Activated CD8-positive, alpha-beta memory T cell treated with anti-CD3 and anti-CD28 coated beads, Interleukin-2, amount 50 U/mL, for 24 hours (primary cell): Measurements from ENCODE around the gene GOLGA6L7.
"Not testable (repeated sequence)": the region's sequence is repeated elsewhere in the genome, so short reads cannot be mapped to it uniquely, and the experiment has no call there.

Experiments used
- DNase-seq: peaks from one replicate; pipeline ENCODE4 v3.0.0-alpha.2; 2020; ENCODE audit errors: extremely low read depth

GOLGA6L7 gene

DNA sequence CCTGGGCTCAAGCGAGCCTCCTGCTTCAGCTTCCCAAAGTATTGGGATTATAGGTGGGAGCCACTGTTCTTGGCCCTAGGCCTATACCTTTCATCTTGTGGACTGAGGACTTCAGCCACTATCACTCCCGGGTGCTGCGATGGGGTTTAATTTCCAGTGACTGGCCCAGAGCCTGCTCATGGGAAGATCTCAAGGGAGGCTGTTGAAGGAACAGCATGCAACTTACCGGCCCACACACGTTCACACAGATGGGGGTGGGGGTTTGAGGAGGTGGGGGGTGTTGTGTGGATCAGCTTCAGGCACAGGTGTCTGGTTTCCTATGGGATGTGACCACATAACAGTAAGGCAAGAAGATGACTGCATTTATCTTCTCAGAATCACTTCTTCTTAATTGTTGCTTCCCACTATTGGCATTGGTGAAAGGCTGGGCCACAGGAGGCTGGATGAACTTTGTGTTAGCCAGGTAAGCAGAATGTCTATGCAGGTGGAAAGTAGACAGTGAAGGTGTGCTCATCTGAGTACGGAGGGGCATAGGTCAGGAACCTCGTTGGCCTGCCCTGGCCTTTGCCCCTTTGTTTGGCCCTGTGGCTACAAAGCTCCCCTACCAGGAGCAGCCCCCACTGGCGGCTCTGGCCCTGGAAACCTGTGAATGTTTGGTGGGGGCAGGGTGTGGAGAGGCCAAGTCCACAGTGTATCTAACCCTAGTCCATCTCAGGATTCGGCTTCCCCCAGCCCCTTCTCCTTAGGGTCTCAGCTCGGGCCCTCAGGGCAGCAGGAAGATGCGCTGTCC, 35.9 kb upstream of the GOLGA6L7 start:
- no peak for DNase-seq

DNA sequence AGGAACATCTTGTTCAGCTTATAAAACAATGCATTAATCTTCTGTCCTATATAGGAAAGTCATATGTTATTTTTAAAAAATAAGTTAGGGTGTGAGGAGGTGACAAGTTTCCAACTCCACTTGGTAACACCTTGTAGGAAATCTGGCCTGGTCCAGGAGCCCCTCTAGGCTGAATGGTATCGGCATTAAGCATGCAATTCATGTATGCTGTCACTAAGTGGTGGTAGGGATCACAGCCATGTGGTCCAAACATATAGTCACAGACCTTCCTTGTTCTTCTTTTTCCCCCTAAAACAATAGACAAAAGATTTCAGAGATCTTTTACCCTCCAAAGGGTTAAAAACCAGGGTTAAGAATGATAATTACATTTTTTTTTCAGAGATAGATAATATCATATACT, 33.2 kb upstream of the GOLGA6L7 start:
- no peak for DNase-seq

DNA sequence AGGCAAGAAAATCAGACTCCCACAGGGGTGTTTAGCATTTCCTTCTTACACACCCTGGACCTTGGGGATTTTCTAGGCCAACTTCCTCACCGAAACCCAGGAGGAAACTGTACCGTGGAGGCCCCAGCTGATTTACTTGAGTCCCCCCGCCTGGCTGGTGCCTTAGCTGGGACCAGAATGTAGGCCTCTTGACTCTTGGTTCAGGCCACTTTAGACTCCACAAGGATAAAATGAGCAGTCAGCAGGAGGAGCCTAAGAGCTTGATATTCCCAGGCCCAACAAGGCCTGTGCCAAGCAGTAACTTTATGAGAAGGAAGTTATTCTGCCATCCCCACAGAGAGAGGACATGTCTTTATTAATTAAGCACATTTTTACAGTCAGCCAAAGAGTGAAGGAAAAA, 32.7 kb upstream of the GOLGA6L7 start:
- no peak for DNase-seq

DNA sequence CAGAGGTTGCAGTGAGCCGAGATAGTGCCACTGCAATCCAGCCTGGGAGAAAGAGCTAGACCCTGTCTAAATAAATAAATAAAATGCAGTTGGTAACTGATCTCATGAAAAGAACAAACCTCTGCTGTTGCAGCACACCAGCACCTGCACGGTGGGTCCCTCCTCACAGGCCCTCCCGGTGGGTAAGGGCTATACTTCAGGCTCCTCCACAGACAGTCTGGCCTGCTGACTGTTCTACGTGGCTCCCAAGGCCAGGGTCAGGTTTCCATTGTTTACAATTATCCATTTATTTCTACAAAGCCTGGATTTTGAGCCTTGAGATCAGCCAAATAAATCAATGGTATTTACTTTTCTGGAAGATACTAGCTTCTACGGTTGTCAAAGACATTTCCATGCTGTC, 32.2 kb upstream of the GOLGA6L7 start:
- DNase-seq: no peak

DNA sequence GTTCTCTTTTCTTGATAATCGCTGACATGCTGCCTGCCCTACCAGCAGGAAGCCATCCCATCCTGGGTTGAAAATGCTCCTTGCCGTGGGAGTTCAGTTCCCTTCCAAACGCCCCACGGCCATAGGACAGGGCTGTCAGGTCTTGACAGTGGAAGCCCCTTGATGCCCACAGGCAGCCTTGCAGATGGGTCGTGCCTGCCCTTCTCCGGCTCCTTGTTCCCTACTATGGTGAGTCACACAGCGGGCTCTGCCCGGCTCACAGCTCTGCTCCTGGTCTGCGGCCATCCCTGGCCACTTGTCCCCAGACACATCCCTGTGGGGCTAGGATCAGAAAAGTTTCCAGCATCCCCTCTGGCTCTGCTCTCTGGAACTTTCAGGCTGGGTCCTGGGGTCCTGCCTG, 31.1 kb upstream of the GOLGA6L7 start:
- no peak for DNase-seq

DNA sequence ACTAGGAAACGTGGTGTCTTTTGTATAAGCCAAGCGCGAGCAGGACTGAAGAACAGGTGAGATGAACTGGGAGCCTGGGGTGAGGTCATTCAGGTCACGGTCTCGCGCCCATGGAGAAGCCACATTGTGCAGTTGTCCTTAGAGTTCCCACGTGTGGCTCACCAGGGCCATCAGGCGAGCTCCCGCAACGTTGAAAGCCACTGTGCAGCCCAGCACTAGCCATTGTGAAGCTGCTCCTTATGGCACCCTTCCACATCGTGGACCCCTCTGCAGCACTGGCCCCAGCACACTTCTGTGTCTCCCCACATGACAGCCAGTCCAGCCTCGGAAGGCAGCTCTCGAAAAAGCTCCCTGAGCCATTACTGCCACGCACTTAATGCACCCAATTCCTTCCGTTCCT, 29.8 kb upstream of the GOLGA6L7 start:
- DNase-seq: no peak

DNA sequence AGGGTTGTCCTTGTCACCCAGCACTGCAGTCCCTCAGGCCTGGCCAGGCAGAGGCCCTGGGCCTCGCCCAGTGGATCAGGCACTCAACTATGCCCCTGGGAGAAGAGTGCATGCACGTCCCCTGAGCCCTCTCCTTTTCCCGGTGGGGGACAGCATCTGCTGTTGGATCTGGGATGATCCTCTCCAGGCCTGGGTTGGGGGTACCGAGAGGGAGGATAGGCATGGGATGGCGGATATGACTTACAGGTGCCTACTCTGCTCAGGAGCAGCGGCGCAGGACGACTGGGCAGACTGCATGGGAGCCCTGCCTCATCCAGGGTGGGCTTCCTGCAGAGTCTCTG, 28.4 kb upstream of the GOLGA6L7 start:
- DNase-seq: no peak

DNA sequence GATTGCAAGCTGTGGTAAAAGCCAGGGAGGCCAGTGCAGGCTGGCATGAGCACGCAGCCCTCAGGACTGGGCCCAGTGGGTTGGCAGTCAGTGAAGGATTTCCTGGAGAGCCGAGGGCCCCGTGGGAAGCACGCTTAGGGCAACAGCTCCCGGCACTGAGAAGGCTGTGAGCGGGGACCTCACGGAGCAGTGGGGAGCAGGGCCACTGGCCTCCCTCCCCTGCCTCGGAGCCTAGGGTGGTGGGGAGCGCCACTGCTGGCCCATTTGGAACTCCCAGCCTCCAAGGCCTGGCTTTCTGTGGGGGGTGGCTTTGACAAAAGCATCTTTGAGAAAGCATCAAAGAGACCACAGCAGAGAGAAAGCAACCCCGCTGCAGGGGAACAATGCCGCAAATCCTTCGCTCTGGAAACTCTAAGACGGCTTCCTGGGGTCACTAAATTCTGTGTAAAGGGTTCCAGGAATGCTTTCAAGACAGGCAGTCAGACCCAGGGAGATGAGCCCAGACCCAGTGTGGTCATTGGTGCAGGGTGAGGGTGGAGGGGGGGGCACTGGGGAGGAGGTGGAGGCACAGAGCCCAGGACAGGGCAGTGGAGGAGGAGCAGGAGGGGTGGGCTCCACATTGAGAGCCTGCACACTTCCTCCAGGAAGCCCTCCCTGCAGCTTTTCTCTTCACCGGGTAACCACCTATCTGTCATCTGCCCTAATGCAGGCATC, 27.8 kb upstream of the GOLGA6L7 start:
- DNase-seq: no peak

DNA sequence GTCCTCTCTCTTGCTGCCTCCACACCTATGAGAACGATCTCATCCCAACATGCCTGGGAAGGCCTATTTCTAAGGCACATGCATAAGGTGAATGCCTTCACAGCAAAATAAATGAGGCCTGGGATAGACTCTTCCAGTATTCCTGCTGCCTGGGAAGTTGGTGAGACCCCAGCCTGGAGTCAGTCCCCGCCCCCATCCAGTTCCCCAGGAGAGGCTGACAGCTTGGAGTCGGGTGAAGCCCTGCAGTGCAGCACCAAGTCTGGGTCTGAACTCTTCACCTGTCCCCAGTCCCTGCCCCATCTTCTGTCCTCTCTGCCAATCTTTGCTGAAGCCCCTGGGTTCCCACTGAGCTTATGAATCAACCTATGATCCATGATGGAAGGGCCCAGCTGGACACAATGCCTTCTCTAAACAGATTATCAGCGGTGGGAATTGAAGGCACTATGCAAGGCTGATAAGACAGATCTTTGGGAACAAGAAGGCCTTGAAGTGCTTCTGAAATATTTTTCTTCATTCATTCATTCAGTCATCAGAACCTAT, 27.1 kb upstream of the GOLGA6L7 start:
- DNase-seq: no peak

DNA sequence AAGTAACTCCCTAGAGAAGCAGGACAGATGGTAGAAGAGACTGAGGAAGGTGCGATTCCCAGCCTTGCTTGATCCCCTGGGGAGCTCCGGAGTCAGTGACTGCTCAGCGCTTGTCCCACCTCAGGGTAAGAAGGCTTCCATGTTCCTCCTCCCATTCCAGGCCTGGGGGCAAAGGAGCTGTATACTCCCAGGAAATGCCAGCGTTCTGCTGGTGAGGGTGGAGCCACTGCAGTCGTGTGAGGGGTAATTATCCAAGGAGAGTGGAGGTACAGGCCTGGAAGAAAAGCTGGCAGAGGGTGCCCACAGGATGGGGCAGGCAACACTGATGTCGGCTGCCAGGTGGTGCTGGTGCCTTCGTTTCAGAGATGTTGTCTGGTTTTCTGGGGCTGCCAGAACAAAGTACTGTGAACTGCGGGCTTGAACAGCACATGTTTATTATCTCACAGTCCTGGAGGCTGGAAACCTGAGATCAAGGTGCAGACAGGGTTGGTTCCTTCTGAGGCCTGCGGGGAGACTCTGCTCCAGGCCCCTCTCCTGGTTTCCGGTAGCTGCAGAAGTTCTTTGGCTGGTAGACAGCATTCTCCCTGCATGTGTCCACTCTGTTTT, 25.2 kb upstream of the GOLGA6L7 start:
- no peak for DNase-seq

DNA sequence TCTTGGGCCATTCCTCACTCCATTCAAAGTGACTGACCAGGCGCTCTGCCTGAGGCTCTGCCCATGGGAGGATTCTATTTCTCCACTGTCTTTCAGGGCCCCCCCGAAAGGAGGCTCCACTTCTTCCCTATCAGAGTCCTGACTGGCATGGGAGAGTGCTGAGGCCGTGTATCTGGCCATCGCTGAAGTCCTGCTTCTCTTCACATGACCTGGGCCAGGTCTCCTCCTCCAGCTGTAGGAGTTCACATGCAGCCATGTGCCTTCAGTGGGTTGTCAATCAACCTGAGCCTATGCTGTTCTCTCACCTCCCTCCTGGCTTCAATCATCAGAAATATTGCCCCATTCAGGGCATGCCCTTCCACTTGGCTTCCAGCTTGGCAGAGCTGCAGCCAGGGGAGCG, 24.6 kb upstream of the GOLGA6L7 start:
- DNase-seq: no peak

DNA sequence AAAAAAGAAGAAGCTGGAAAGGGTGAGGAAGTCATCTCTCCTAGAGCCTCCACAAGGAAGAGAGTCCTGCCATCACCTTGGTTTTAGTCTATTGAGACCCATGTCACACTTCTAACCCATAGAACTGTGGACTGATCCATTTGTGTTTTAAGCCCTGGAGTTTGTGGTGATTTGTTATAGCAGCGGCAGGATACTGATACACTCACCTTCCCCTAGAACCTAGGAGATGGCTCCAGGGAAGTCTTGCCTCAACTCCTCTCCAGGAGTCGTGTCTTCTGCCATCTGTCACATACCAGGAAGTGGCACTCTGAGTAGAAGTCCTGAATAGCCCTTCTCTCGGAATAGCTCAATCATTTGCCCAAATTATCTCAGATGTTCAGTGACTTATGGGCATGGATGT, 22.7 kb upstream of the GOLGA6L7 start:
- no peak for DNase-seq

DNA sequence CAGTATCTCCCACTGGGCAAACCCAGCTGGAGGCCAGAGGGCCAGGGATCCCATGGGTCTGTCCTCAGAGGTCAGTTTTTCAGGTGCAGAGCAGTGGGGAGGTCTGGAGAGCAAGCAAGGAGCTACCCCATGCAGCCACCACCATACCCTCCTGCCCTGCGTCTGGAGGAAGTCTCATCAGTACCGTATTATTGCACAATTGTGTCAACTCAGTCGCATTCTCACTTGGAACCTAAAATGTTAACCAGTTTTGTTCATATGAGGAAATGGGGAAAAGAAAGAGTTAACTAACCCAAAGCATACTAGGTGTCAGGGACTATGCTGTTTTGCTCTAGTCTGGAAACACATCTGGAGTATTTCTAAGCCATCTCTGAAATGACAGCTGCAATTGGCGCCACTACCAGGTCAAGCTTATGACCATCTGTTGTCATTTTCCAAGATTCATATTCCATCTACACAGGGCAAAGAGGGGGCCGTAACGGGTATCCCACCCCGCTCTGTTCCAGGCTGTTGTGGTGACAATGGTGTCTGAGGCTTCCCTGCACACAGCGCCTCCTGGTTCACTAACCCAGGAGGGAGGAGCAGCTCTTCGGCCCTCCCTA, 20.4 kb upstream of the GOLGA6L7 start:
- DNase-seq: no peak

DNA sequence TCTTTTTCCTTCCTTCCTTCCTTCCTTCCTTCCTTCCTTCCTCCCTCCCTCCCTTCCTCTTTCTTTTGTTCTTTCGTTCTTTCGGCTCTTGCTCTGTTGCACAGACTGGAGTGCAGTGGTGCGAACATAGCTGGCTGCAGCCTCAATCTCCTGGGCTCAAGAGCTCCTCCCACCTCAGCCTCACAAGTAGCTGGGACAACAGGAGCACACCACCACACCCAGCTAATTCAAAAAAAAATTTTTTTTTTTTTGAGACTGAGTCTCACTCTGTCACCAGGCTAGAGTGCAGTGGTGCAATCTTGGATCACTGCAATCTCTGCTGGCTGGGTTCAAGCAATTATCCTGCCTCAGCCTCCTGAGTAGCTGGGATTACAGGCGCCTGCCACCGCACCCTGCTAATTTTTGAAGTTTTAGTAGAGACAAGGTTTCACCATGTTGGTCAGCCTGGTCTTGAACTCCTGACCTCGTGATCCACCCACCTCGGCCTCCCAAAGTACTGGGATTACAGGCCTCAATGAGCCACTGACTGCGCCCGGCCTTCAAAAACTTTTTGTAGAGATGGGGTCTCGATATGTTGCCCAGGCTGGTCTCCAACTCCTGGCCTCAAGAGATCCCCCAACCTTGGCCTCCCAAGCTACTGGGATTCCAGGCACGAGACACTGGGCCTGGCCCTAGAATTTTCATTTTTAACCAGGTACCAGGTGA, 13.3 kb upstream of the GOLGA6L7 start:
- DNase-seq: not testable (repeated sequence)

DNA sequence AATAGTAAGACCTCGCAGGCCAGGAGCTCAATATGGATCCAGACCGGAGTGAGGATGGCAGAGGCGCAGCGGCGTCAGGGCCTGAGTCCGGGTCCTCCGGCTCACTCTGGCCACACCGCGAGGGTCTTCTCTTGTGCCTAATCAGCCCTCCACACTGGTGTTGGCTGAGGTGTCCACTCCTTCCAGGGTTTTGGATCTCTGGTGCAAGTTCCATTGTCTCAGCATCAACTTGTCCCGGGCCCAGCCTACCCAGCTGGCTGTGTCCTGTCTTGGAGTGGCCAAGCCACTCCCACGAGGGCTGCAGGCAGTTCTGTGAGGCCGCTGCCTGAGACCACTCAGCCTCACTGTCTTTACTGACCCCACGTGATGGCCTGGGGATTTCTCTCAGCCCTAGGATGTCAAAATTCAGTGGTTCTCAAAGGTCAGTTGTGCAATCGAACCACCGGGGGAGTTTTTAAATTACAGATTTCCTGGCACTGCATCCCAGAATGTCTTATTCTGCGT, 12.6 kb upstream of the GOLGA6L7 start:
- DNase-seq: no peak

DNA sequence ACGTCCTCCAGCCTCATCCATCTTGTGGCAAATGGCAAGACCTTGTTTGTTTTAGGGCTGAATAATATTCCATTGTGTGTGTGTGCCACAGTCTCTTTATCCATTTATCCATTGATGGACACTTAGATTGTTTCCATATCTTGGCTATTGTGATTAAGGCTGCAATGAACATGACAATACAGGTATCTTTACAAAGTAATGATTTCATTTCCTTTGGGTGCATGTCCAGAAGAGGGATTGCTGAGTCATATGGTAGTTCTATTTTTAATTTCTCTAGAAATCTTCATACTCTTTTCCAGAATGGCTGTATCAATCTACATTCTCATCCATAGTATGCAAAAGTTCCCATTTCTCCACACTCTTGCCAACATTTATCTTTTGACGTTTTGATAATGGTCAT, 6.1 kb upstream of the GOLGA6L7 start:
- DNase-seq: not testable (repeated sequence)

DNA sequence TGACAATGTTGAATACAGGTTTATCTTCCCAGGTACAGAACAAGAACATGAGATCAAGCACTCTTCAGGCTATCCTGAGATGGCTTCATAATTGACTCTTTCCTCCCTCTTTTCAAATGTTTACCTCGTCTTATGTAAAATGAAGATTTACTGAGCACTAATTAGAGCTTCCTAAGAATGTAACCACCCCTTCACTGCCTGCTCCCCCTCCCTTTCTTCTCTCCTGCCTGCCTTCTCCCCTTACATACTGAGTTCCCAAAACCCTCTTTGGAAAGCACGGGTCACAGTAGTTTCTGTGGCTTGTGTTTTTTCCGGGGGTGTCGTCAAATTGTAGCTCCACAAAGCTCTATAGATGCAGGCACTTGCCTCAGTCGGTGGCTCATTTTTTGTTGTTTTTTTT, 5.2 kb upstream of the GOLGA6L7 start:
- not testable (repeated sequence) for DNase-seq

DNA sequence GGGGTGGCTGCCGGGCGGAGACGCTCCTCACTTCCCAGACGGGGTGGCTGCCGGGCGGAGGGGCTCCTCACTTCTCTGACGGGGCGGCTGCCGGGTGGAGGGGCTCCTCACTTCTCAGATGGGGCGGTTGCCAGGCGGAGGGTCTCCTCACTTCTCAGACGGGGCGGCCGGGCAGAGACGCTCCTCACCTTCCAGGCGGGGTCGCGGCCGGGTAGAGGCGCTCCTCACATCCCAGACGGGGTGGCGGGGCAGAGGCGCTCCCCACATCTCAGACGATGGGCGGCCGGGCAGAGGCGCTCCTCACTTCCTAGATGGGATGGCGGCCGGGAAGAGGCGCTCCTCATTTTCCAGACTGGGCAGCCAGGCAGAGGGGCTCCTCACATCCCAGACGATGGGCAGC, 1.3 kb upstream of the GOLGA6L7 start:
- DNase-seq: not testable (repeated sequence)

DNA sequence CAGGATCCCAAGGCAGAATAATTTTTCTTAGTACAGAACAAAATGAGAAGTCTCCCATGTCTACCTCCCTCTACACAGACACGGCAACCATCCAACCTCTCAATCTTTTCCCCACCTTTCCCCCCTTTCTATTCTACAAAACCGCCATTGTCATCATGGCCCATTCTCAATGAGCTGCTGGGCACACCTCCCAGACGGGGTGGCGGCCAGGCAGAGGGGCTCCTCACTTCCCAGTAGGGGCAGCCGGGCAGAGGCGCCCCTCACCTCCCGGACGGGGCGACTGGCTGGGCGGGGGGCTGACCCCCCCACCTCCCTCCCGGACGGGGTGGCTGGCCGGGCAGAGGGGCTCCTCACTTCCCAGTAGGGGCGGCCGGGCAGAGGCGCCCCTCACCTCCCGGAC, 827 bp upstream of the GOLGA6L7 start:
- DNase-seq: not testable (repeated sequence)

DNA sequence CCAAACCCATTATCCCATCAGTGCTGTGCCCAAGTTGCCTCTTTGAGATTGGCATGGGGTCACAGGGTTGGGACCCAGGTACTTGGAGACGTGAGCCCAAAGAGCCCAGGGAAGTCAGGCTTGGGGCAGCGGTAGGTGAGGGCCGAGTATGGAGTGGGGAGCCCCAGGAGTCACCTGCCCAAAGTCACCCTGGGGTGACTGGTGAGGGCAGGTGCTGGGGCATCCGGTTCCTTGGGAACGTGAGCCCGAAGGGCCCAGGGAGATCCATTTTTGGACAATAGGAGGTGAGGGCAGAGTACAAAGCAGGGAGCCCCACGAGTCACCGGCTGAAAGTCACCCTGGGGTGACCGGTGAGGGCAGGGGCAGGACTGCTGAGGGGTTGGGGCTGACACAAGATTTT, 485 bp downstream of the GOLGA6L7 start:
- DNase-seq: not testable (repeated sequence)

DNA sequence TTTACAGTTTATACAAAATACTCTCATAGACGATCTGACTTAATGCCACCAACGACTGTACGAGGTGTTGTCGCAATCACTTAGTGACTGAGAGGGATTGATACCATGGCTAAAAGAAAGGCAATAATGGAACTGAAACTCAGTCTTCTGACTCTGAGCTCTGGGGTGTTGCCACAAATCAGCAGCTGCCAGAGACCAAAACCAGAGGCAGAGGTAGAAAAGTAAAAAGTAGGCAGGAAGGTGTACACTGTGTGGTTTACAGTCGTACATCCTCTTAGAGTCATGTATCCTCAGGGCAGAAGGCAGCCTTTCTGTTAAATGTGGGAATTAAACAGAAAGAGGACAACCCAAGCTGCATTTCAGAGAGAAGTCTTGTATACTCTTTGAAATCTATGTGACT, 1.2 kb downstream of the GOLGA6L7 start:
- DNase-seq: not testable (repeated sequence)

DNA sequence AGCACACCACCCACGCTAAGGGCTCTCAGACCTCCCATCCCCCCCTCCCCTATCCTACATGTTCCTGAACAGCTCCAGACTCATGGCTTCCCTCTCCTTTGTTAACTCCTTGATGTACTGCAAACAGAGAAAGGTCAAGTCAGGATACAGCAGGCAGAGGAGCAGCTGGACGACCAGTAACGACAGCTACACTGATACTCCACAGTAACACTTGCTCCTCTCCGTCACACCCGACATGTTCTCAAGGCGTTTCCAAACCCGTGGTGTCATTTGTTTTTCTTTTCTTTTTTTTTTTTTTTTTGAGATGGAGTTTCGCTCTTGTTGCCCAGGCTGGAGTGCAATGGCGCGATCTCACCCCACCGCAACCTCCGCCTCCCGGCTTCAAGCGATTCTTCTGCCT, 4.3 kb downstream of the GOLGA6L7 start:
- DNase-seq: not testable (repeated sequence)
